GM12801 (cell line): ENCODE measurements around the gene POLR2J.

Source experiments
- CTCF ChIP-seq: IDR thresholded peaks from one replicate; pipeline ENCODE4 v1.5.1; 2011; ENCODE audit warnings: control low read depth; ENCODE audit not compliant: insufficient read length; ENCODE audit errors: extremely low read depth

Gene POLR2J

DNA sequence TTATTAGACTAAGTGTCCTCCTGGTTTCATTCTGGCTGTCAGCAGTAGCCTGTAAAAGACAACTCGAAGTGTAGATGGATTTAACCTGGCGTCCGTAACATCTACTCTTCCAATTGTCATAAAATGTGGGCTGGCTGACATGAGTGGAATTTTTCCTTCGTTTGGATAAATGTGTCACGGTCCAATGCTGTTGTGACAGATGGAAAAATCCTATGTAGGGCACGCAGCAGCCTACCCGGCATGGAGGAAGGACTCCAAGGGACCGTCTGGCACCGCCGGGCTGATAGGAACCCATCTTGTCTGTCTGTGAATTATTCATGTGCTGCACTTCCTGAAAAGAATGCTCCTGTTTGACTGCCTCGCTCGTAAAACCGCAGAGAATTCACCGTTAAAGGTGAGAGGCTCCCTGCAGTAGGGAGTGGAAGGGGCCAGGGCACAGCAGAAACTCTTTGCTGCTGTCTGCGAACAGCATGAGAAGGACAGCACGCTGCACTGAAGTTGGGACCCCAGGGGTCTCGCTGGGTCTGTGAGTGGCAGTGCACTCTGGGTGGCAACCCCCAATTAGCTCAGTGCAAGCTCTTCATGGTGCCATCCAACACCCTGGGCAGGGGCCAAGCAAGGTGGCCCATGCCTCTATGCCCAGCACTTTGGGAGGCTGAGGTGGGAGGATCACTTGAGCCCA is 47.0 kb downstream of the POLR2J start:
- no peak for TF ChIP-seq CTCF

GRCh38 chr7:102429141-102429899 is 49.4 kb downstream of the POLR2J start:
- TF ChIP-seq CTCF = no peak

DNA sequence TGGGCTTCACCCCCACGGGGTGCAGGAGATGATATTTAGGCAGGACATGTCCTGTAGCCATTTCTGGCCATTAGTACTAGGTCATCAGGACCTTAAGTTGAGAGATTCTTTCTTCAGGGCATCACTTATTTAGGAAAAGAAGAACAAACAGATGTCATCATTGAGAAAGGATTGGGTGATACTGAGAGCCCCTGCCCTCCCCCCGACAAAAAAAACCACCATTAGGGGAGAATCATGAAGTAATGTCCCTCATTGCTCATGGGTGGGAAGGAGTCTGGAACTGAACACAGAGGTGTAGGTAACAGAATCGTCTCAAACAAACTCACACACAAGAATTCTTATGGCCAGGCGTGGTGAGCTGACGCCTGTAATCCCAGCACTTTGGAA is 51.7 kb downstream of the POLR2J start:
- no peak for TF ChIP-seq CTCF

DNA sequence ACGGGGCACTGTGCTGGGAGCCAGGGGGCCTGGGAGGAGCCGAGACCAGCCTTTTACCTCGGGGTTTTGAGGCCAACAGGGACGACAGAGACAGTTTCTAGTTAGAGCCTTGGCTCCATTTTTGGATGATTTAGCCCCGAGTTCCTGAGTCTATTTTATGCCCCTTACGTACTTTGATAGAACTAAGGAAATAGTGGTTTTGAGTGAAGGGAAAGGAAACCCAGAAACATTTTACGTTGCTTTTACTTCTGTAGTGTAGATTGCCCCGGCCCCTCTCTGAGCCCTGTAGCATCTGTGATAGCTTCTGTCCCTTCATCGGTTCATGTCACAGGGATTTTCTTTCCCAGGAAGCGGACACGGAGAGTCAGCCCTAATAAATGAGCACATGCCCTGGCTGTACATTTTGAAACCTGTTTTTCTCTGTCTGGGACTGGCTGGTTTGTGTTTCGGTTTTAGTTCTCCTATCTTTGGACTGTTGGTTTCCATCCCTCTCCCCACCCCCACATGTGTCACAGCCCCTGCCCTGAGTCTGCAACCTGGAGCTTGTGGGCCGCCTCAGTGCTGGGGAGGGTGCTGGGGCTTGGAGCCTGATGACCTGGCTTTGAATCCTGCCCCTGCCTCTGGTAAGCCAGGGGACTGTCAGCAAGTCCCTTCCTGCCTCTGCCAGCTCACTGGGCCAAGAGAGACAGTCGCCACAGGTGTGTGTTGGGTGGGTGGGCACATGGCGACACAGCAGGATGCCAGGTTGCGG is 52.3 kb downstream of the POLR2J start:
- no peak for TF ChIP-seq CTCF

GRCh38 chr7:102425639-102426267 is 53.0 kb downstream of the POLR2J start:
- TF ChIP-seq CTCF = no peak

- no peak for TF ChIP-seq CTCF
Observed at GRCh38 chr7:102424787-102425218, 53.9 kb downstream of the POLR2J start.

DNA sequence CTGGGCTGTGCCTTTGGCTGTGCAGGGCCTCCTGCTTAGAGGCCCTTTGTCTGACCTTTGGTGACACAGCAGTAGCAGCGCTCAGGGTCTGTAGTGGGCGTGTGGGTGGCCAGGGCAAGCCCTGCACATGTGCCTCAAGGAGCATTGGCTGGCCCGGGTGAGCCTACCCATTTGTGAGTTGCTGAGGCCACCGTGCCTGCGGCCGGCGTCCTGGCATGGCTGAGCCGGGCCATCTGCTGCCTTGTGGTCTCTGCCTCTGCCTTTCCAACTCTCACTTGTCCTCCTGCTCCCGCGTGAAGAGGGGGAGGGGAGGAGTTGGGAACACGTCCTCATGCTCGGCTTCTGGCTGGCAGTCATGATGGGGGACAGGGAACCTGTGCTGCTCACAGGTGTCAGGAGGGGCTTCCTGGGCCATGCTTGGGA is 54.6 kb downstream of the POLR2J start:
- no peak for TF ChIP-seq CTCF
